Lung (tissue), 12 donors: ENCODE data around the gene IL20RA. TPM values are rescaled to one million over a fixed set of nuclear protein-coding genes. Genes with fewer than 3 reads are reported as not detected.

Experiments used
- ATAC-seq: fragments of 200-7000 bp; cut with Tn5 transposase; one replicate; pipeline ENCODE4 v1.9.1; 2020; ENCODE audit warnings: moderate number of reproducible peaks; ENCODE audit not compliant: insufficient read depth, low FRiP score
- DNase-seq, 3 donors: peaks; one replicate each; pipeline ENCODE4 v3.0.0-alpha.2; 2013 to 2017
- H3K27ac ChIP-seq, 2 donors: one replicate each; pipeline ENCODE4 v1.5.1; 2013; ENCODE audit warnings: mild to moderate bottlenecking in 2 of 2, moderate library complexity in 2 of 2, control low read depth in 1 of 2, inconsistent platforms in 1 of 2, low read depth in 1 of 2, low read length in 1 of 2
- H3K27me3 ChIP-seq, 3 donors: one replicate each; pipeline ENCODE4 v1.5.1; 2013; ENCODE audit warnings: low read length in 2 of 3; ENCODE audit not compliant: control insufficient read depth in 3 of 3, insufficient read depth in 3 of 3
- H3K36me3 ChIP-seq, 4 donors: one replicate each; pipeline ENCODE4 v1.5.1; 2013; ENCODE audit warnings: low read length in 4 of 4, mild to moderate bottlenecking in 1 of 4, moderate library complexity in 1 of 4; ENCODE audit not compliant: control insufficient read depth in 4 of 4, insufficient read depth in 4 of 4
- H3K4me1 ChIP-seq, 5 donors: one replicate each; pipeline ENCODE4 v1.5.1; 2013; ENCODE audit warnings: low read length in 5 of 5, mild to moderate bottlenecking in 2 of 5, moderate library complexity in 1 of 5; ENCODE audit not compliant: control insufficient read depth in 5 of 5, insufficient read depth in 5 of 5
- H3K4me3 ChIP-seq: one replicate; pipeline ENCODE4 v1.5.1; 2013; ENCODE audit warnings: mild to moderate bottlenecking, control low read depth, moderate library complexity
- H3K9ac ChIP-seq, 2 donors: one replicate each; pipeline ENCODE4 v1.5.1; 2013; ENCODE audit warnings: low read length in 2 of 2, control low read depth in 1 of 2; ENCODE audit not compliant: insufficient read depth in 1 of 2
- H3K9me3 ChIP-seq, 4 donors: one replicate each; pipeline ENCODE4 v1.5.1; 2013; ENCODE audit warnings: low read length in 3 of 4, mild to moderate bottlenecking in 1 of 4, moderate library complexity in 1 of 4; ENCODE audit not compliant: control insufficient read depth in 4 of 4, insufficient read depth in 3 of 4
- WGBS, 2 donors: extraction: QIAGEN DNeasy Blood & Tissue Kit; methylation state at CpG; one replicate each; pipeline ENCODE4 v1.1.7; 2013; 5-methylcytosine and 5-hydroxymethylcytosine counted together
- polyA plus RNA-seq, 2 donors: library from polyadenylated mRNA; stranded (reverse); fragments of 200-250 nt; gene quantifications; one replicate each; pipeline ENCODE4 v1.2.1, GENCODE V29; 2013
- total RNA-seq, 2 donors: library from RNA; depleted of rRNA in 1 of 2; stranded (reverse); fragments of >200 nt in 1 of 2; gene quantifications; one replicate each; pipeline ENCODE4 v1.2.1, GENCODE V29; 2014 to 2021
- TF ChIP-seq, protein P1 (sequence below): IDR thresholded peaks from 2 replicates; pipeline ENCODE4 v1.5.1; 2012; ENCODE audit warnings: mild to moderate bottlenecking; ENCODE audit errors: control extremely low read depth, extremely low read depth
- donor health status: control.
- donor health status: control.
- donor health status: Bipolar disorder and iron deficiency.
- donor health status: healthy.
- donor health status: DM: yes; HTN: yes; CAD: no.

IL20RA gene
- total and polyA plus RNA-seq, 4 donors: 3.7 to 16.2 (median 6.7) TPM

DNA sequence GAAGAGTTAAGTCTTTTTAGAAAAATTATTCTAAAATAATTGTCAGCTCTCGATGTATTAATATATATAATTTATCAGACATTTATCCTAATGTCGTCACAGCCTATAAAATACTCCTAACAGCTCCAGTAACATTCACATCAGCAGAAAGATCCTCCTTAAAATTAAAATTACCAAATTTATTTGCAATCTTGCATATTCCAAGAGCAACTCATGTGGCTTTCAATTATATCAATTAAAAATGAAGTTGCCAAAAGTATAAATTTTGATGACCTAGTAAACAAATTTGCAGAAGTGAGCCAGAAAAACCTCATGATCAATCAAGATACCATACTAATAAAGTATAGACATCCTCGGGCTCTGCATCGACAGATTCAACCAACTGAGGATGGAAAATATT lies 60.2 kb downstream of the IL20RA start:
- H3K4me1 ChIP-seq: peaks cover 0 to 8% (median 2%) of the 10 kb centered on the region in 5 donors
- H3K9ac ChIP-seq: no peak overlapping the region
- peaks cover 0 to 6% (median 0%) of the 10 kb centered on the region in 3 donors for H3K27me3 ChIP-seq
- DNase-seq (no peak), ATAC-seq (no peak)
- no peak overlapping the region for H3K4me3 ChIP-seq
- 93% methylated on average over 4 of the region's 4 CpGs for WGBS, 2 donors
- TF ChIP-seq, protein P1, sequence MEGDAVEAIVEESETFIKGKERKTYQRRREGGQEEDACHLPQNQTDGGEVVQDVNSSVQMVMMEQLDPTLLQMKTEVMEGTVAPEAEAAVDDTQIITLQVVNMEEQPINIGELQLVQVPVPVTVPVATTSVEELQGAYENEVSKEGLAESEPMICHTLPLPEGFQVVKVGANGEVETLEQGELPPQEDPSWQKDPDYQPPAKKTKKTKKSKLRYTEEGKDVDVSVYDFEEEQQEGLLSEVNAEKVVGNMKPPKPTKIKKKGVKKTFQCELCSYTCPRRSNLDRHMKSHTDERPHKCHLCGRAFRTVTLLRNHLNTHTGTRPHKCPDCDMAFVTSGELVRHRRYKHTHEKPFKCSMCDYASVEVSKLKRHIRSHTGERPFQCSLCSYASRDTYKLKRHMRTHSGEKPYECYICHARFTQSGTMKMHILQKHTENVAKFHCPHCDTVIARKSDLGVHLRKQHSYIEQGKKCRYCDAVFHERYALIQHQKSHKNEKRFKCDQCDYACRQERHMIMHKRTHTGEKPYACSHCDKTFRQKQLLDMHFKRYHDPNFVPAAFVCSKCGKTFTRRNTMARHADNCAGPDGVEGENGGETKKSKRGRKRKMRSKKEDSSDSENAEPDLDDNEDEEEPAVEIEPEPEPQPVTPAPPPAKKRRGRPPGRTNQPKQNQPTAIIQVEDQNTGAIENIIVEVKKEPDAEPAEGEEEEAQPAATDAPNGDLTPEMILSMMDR: no peak
- H3K27ac ChIP-seq: no peak overlapping the region
- H3K36me3 ChIP-seq: no peaks in the 10 kb centered on the region
- H3K9me3 ChIP-seq: no peaks in the 10 kb centered on the region

DNA sequence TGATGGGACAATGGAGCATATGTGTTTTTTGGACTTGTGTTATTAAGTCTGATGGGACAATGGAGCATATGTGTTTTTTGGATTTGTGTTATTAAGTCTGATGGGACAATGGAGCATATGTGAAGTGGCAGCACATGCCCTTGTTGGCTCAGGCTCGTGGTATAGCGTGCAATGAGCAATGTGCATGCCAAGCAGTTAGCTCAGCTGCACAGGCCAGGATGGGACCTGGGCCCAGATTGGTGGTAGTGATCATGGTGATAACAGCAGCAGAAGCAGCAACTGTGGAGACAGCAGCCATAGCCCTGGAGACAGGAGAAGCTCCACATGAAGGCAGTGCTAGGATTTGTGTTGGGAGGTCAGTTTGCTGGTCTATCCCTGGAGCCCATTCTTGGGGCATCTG lies 61.1 kb downstream of the IL20RA start:
- H3K4me1 ChIP-seq: peaks cover 0 to 5% (median 0%) of the 10 kb centered on the region in 5 donors
- ATAC-seq: no peak
- no peak overlapping the region for H3K27ac ChIP-seq
- H3K36me3 ChIP-seq: no peaks in the 10 kb centered on the region
- H3K9ac ChIP-seq: no peak overlapping the region
- TF ChIP-seq, protein P1: no peak
- H3K9me3 ChIP-seq: no peaks in the 10 kb centered on the region
- DNase-seq: no peak
- peaks cover 0 to 3% (median 0%) of the 10 kb centered on the region in 3 donors for H3K27me3 ChIP-seq
- H3K4me3 ChIP-seq: no peak overlapping the region
- WGBS, 2 donors: 83 to 92% methylated on average over 2 of the region's 2 CpGs

DNA sequence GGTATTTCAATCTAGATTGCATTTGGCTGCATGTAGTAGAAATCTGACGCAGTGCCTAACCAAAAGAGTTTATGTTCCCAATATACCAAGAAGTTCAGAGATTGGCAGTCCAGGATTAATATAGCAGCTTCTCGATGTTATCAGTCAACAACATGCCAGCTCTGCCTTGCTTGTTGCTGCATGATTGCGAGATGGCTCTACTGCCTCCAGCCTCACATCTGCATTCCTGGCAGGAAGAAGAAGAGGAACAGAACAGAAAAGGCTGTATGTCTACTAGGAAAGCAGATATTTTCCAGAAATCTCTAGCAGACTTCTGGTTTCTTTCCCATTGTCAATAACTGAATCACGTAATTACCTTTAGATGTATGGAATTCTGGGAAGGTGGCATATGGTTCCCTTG lies 61.8 kb downstream of the IL20RA start:
- peaks cover 0 to 5% (median 0%) of the 10 kb centered on the region in 5 donors for H3K4me1 ChIP-seq
- H3K27me3 ChIP-seq: peaks cover 0 to 3% (median 0%) of the 10 kb centered on the region in 3 donors
- ATAC-seq: no peak
- no peak overlapping the region for H3K27ac ChIP-seq
- no peak for DNase-seq
- WGBS, 2 donors: 81 to 83% methylated on average over 4 of the region's 4 CpGs
- H3K9ac ChIP-seq: no peak overlapping the region
- no peaks in the 10 kb centered on the region for H3K36me3 ChIP-seq
- no peaks in the 10 kb centered on the region for H3K9me3 ChIP-seq
- H3K4me3 ChIP-seq: no peak overlapping the region
- TF ChIP-seq, protein P1: no peak

DNA sequence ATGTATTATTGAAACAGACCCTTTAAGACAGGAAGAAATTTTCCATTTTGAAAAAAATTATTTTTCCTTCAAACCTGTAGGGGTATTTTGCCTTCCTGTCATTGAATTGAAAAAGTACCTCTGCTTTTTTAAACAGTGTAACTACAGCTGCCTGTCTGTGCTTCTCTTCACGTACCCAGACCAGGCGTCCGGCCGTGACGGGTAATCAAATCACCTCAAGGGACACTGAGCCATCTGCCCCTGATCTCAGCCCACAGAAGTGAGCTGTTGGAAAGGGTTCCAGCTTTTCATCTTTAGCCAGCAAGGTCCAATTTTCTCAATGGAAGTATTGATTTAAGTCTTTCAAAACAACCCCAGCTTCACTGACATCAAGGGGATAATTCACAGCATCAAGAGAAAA lies 64.7 kb downstream of the IL20RA start:
- no peak for ATAC-seq

More for the DNA sequence above, 64.7 kb downstream of the IL20RA start:
- Histone ChIP-seq H3K27ac (no peak overlapping the region), H3K4me1 (peaks cover 0 to 5% (median 0%) of the 10 kb centered on the region in 5 donors), H3K27me3 (no peaks in the 10 kb centered on the region), H3K9me3 (no peaks in the 10 kb centered on the region), H3K4me3 (no peak overlapping the region), H3K9ac (no peak overlapping the region), H3K36me3 (no peaks in the 10 kb centered on the region)
- no peak for DNase-seq
- 80 to 84% methylated on average over 5 of the region's 5 CpGs for WGBS, 2 donors
- TF ChIP-seq, protein P1: no peak
